ENCODE measurements around the gene PDK3. TPM values are rescaled to one million over a fixed set of nuclear protein-coding genes. Genes with fewer than 3 reads are reported as not detected.

The PDK3 gene
- polyA plus RNA-seq, 2 donors = 1.9 to 2.6 TPM

- H3K4me3 ChIP-seq (ENCODE audit: low read depth in 1 of 2, low read length in 2 of 2) = no peak overlapping the region
- H3K27me3 ChIP-seq (ENCODE audit: control insufficient read depth in 1 of 2, insufficient read depth in 2 of 2, low read length in 2 of 2) = no peaks in the 10 kb centered on the region
- H3K4me1 ChIP-seq (ENCODE audit: control insufficient read depth in 2 of 2, insufficient read depth in 2 of 2, low read length in 1 of 2) = no peaks in the 10 kb centered on the region
- no peaks in the 10 kb centered on the region for H3K36me3 ChIP-seq (ENCODE audit: control insufficient read depth in 2 of 2, insufficient read depth in 2 of 2, low read length in 1 of 2)
- 88 to 93% methylated on average over 2 of the region's 2 CpGs for WGBS, 2 donors
- H3K9me3 ChIP-seq (ENCODE audit: control insufficient read depth in 2 of 2, insufficient read depth in 1 of 2, low read depth in 1 of 2, low read length in 1 of 2) = no peaks in the 10 kb centered on the region
- no peak overlapping the region for H3K27ac ChIP-seq (ENCODE audit: low read depth in 2 of 2, low read length in 1 of 2)
Measured at GRCh38 chrX:24525455-24525854, 60.4 kb downstream of the PDK3 start.

DNA sequence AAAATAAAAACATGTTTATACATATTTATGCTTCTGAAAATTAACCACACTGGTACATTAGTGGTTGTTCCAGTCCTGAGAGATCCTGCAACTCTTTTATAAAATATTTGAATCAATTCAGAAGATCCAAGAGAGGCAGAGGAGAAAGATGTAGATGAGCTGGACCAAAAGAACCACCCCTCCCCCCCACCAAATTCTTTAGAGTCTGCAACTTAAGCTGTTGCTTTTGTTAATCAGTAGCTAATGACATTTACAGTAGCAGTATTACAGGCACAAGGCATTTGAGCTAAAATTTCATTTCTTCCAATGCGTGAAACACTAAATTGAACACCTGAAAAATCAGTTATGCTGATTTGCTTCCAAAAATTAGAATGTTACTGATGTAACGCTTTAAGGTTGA is 61.5 kb downstream of the PDK3 start:
- H3K27ac ChIP-seq (ENCODE audit: low read depth in 2 of 2, low read length in 1 of 2) = no peak overlapping the region
- no peaks in the 10 kb centered on the region for H3K27me3 ChIP-seq (ENCODE audit: control insufficient read depth in 1 of 2, insufficient read depth in 2 of 2, low read length in 2 of 2)
- H3K4me3 ChIP-seq (ENCODE audit: low read depth in 1 of 2, low read length in 2 of 2) = no peak overlapping the region
- WGBS, 2 donors = 83 to 96% methylated on average over 2 of the region's 2 CpGs
- no peaks in the 10 kb centered on the region for H3K9me3 ChIP-seq (ENCODE audit: control insufficient read depth in 2 of 2, insufficient read depth in 1 of 2, low read depth in 1 of 2, low read length in 1 of 2)
- no peaks in the 10 kb centered on the region for H3K36me3 ChIP-seq (ENCODE audit: control insufficient read depth in 2 of 2, insufficient read depth in 2 of 2, low read length in 1 of 2)
- no peaks in the 10 kb centered on the region for H3K4me1 ChIP-seq (ENCODE audit: control insufficient read depth in 2 of 2, insufficient read depth in 2 of 2, low read length in 1 of 2)

DNA sequence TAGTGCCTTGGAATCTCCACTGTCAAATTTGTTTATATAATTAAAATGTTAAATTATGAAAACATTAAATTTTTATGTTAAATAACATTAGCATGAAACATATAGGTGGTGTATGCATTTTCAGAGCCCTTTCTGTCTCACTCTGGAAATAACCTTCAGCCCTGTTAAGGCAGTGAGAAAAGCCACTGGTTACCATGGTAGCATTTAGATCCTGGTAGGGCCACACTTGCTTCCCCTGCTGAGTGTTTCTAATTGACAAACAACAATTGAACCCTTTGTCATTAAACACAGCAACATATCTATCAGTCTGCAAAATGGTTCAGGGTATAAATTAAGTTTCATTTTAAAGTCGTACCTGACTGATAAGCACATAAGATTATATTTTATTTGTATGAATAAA is 63.5 kb downstream of the PDK3 start:
- WGBS, 2 donors = 50 to 74% methylated on average over 1 of the region's 1 CpG
- Histone ChIP-seq H3K4me1 (ENCODE audit: control insufficient read depth in 2 of 2, insufficient read depth in 2 of 2, low read length in 1 of 2) (no peaks in the 10 kb centered on the region), H3K27me3 (ENCODE audit: control insufficient read depth in 1 of 2, insufficient read depth in 2 of 2, low read length in 2 of 2) (no peaks in the 10 kb centered on the region), H3K9me3 (ENCODE audit: control insufficient read depth in 2 of 2, insufficient read depth in 1 of 2, low read depth in 1 of 2, low read length in 1 of 2) (no peaks in the 10 kb centered on the region), H3K27ac (ENCODE audit: low read depth in 2 of 2, low read length in 1 of 2) (no peak overlapping the region), H3K36me3 (ENCODE audit: control insufficient read depth in 2 of 2, insufficient read depth in 2 of 2, low read length in 1 of 2) (no peaks in the 10 kb centered on the region), H3K4me3 (ENCODE audit: low read depth in 1 of 2, low read length in 2 of 2) (no peak overlapping the region)

- no peaks in the 10 kb centered on the region for H3K27me3 ChIP-seq (ENCODE audit: control insufficient read depth in 1 of 2, insufficient read depth in 2 of 2, low read length in 2 of 2)
- H3K27ac ChIP-seq (ENCODE audit: low read depth in 2 of 2, low read length in 1 of 2) = no peak overlapping the region
- no peaks in the 10 kb centered on the region for H3K36me3 ChIP-seq (ENCODE audit: control insufficient read depth in 2 of 2, insufficient read depth in 2 of 2, low read length in 1 of 2)
- no peaks in the 10 kb centered on the region for H3K4me1 ChIP-seq (ENCODE audit: control insufficient read depth in 2 of 2, insufficient read depth in 2 of 2, low read length in 1 of 2)
- H3K4me3 ChIP-seq (ENCODE audit: low read depth in 1 of 2, low read length in 2 of 2) = no peak overlapping the region
- H3K9me3 ChIP-seq (ENCODE audit: control insufficient read depth in 2 of 2, insufficient read depth in 1 of 2, low read depth in 1 of 2, low read length in 1 of 2) = no peaks in the 10 kb centered on the region
Measured at GRCh38 chrX:24536551-24536950, 71.5 kb downstream of the PDK3 start.

DNA sequence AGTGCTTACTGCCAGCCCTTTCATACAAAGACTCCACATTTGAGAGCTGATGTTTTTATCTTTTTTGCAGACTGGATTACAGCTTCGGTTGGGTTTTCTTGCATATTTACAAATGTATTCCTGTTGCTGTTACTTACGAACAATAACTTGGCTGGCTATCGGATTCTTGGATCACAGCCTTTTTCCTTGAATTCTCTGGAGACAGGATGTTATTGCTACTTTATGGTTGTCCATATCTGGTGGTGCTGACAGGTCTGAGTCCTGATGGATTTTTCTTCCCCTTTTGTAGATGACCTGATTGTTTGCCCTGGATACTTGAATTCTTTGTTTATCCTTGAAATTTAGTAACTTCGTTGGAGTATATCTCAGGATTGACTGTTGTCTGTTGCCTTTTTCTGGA is 77.7 kb downstream of the PDK3 start:
- H3K36me3 ChIP-seq (ENCODE audit: control insufficient read depth in 2 of 2, insufficient read depth in 2 of 2, low read length in 1 of 2) = no peaks in the 10 kb centered on the region
- no peaks in the 10 kb centered on the region for H3K4me1 ChIP-seq (ENCODE audit: control insufficient read depth in 2 of 2, insufficient read depth in 2 of 2, low read length in 1 of 2)
- WGBS, 2 donors = 46 to 56% methylated on average over 4 of the region's 4 CpGs
- H3K9me3 ChIP-seq (ENCODE audit: control insufficient read depth in 2 of 2, insufficient read depth in 1 of 2, low read depth in 1 of 2, low read length in 1 of 2) = no peaks in the 10 kb centered on the region
- H3K27me3 ChIP-seq (ENCODE audit: control insufficient read depth in 1 of 2, insufficient read depth in 2 of 2, low read length in 2 of 2) = no peaks in the 10 kb centered on the region
- H3K4me3 ChIP-seq (ENCODE audit: low read depth in 1 of 2, low read length in 2 of 2) = no peak overlapping the region
- no peak overlapping the region for H3K27ac ChIP-seq (ENCODE audit: low read depth in 2 of 2, low read length in 1 of 2)

- Histone ChIP-seq H3K27me3 (ENCODE audit: control insufficient read depth in 1 of 2, insufficient read depth in 2 of 2, low read length in 2 of 2) (no peaks in the 10 kb centered on the region), H3K4me3 (ENCODE audit: low read depth in 1 of 2, low read length in 2 of 2) (no peak overlapping the region), H3K36me3 (ENCODE audit: control insufficient read depth in 2 of 2, insufficient read depth in 2 of 2, low read length in 1 of 2) (no peaks in the 10 kb centered on the region), H3K27ac (ENCODE audit: low read depth in 2 of 2, low read length in 1 of 2) (no peak overlapping the region), H3K9me3 (ENCODE audit: control insufficient read depth in 2 of 2, insufficient read depth in 1 of 2, low read depth in 1 of 2, low read length in 1 of 2) (no peaks in the 10 kb centered on the region), H3K4me1 (ENCODE audit: control insufficient read depth in 2 of 2, insufficient read depth in 2 of 2, low read length in 1 of 2) (no peaks in the 10 kb centered on the region)
- WGBS, 2 donors = 90 to 97% methylated on average over 1 of the region's 1 CpG
Measured at GRCh38 chrX:24547961-24548360, 82.9 kb downstream of the PDK3 start.

- H3K4me3 ChIP-seq (ENCODE audit: low read depth in 1 of 2, low read length in 2 of 2) = no peak overlapping the region
- no peaks in the 10 kb centered on the region for H3K4me1 ChIP-seq (ENCODE audit: control insufficient read depth in 2 of 2, insufficient read depth in 2 of 2, low read length in 1 of 2)
- H3K27ac ChIP-seq (ENCODE audit: low read depth in 2 of 2, low read length in 1 of 2) = no peak overlapping the region
- WGBS, 2 donors = 77 to 78% methylated on average over 5 of the region's 5 CpGs
- H3K9me3 ChIP-seq (ENCODE audit: control insufficient read depth in 2 of 2, insufficient read depth in 1 of 2, low read depth in 1 of 2, low read length in 1 of 2) = no peaks in the 10 kb centered on the region
- no peaks in the 10 kb centered on the region for H3K27me3 ChIP-seq (ENCODE audit: control insufficient read depth in 1 of 2, insufficient read depth in 2 of 2, low read length in 2 of 2)
- no peaks in the 10 kb centered on the region for H3K36me3 ChIP-seq (ENCODE audit: control insufficient read depth in 2 of 2, insufficient read depth in 2 of 2, low read length in 1 of 2)
Measured at GRCh38 chrX:24550166-24550565, 85.1 kb downstream of the PDK3 start.

DNA sequence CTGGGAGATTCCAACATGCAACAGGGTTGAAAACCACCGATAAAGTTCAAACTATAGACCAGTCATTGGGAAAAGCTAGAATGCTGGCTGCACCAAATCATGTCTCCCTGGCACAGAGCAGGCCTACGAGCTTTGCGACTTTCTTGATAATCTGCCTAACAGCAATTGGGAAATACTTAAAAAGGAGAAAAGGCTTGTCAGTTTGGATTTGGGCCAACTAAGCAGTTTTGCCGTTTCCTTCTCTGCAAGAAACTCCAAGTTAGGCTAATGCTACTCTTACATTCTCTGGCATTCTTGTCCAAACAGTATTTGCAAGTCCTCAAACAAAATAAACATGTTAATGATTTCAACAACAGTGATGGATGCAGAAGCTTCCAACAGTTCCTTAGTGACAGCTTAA is 87.9 kb downstream of the PDK3 start:
- no peak overlapping the region for H3K4me3 ChIP-seq (ENCODE audit: low read depth in 1 of 2, low read length in 2 of 2)
- H3K27ac ChIP-seq (ENCODE audit: low read depth in 2 of 2, low read length in 1 of 2) = no peak overlapping the region
- 29 to 61% methylated on average over 4 of the region's 4 CpGs for WGBS, 2 donors
- no peaks in the 10 kb centered on the region for H3K4me1 ChIP-seq (ENCODE audit: control insufficient read depth in 2 of 2, insufficient read depth in 2 of 2, low read length in 1 of 2)
- H3K9me3 ChIP-seq (ENCODE audit: control insufficient read depth in 2 of 2, insufficient read depth in 1 of 2, low read depth in 1 of 2, low read length in 1 of 2) = no peaks in the 10 kb centered on the region
- no peaks in the 10 kb centered on the region for H3K27me3 ChIP-seq (ENCODE audit: control insufficient read depth in 1 of 2, insufficient read depth in 2 of 2, low read length in 2 of 2)
- no peaks in the 10 kb centered on the region for H3K36me3 ChIP-seq (ENCODE audit: control insufficient read depth in 2 of 2, insufficient read depth in 2 of 2, low read length in 1 of 2)

- Histone ChIP-seq H3K9me3 (ENCODE audit: control insufficient read depth in 2 of 2, insufficient read depth in 1 of 2, low read depth in 1 of 2, low read length in 1 of 2) (no peaks in the 10 kb centered on the region), H3K4me3 (ENCODE audit: low read depth in 1 of 2, low read length in 2 of 2) (no peak overlapping the region), H3K36me3 (ENCODE audit: control insufficient read depth in 2 of 2, insufficient read depth in 2 of 2, low read length in 1 of 2) (no peaks in the 10 kb centered on the region), H3K27ac (ENCODE audit: low read depth in 2 of 2, low read length in 1 of 2) (no peak overlapping the region), H3K27me3 (ENCODE audit: control insufficient read depth in 1 of 2, insufficient read depth in 2 of 2, low read length in 2 of 2) (no peaks in the 10 kb centered on the region), H3K4me1 (ENCODE audit: control insufficient read depth in 2 of 2, insufficient read depth in 2 of 2, low read length in 1 of 2) (no peaks in the 10 kb centered on the region)
- WGBS, 2 donors = 68 to 75% methylated on average over 5 of the region's 5 CpGs
Measured at GRCh38 chrX:24561121-24561520, 96.0 kb downstream of the PDK3 start.

DNA sequence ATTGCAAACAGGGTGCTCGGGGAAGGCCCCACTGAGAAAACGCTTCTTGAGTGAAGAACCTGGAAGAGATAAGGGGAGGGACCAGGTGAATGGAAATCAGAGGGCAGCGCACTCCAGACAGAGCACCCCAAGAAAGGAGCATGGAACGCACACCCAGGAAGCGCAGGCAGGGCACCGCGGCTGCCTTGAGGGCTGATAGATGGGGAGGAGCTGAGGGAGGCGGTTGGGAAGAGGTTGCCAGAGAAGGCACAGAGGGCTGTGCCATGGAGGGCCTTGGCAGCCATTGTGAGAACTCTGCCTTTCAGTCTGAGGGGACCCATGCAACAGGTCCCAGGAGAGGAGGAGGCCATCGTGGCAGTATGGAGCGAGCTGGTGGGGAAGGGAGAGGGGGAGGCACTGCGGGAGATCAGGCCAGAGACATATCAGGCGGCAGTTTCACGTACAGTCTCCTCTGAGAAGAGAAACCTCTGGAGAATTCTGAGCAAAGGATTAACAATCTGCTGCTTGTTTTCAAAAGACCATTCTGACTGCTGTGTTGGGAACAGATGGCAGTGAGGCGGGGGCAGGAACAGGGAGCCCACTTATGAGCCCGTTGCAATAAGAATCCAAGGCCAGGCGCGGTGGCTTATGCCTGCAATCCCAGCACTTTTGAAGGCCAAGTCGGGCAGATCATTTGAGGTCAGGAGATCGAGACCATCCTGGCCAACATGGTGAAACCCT is 98.4 kb downstream of the PDK3 start:
- no peak overlapping the region for H3K27ac ChIP-seq (ENCODE audit: low read depth in 2 of 2, low read length in 1 of 2)

More for the DNA sequence above, 98.4 kb downstream of the PDK3 start:
- Histone ChIP-seq H3K4me1 (ENCODE audit: control insufficient read depth in 2 of 2, insufficient read depth in 2 of 2, low read length in 1 of 2) (no peaks in the 10 kb centered on the region), H3K9me3 (ENCODE audit: control insufficient read depth in 2 of 2, insufficient read depth in 1 of 2, low read depth in 1 of 2, low read length in 1 of 2) (no peaks in the 10 kb centered on the region), H3K27me3 (ENCODE audit: control insufficient read depth in 1 of 2, insufficient read depth in 2 of 2, low read length in 2 of 2) (no peaks in the 10 kb centered on the region), H3K4me3 (ENCODE audit: low read depth in 1 of 2, low read length in 2 of 2) (no peak overlapping the region), H3K36me3 (ENCODE audit: control insufficient read depth in 2 of 2, insufficient read depth in 2 of 2, low read length in 1 of 2) (no peaks in the 10 kb centered on the region)
- 90 to 93% methylated on average over 19 of the region's 19 CpGs for whole genome bisulfite sequencing, 2 donors

All from esophagus (tissue), 2 donors.